Activated naive CD4-positive, alpha-beta T cell (primary cell): Measurements from ENCODE around the gene ZNF792.
"Not testable (repeated sequence)": the region's sequence is repeated elsewhere in the genome, so short reads cannot be mapped to it uniquely, and the experiment has no call there.

Experiments
- DNase-seq, 4 experiments: peaks; one replicate each; lab custom pipeline; 2025; lab: John Stamatoyannopoulos, UW

ZNF792 gene

GRCh38 chr19:34925278-34925855 is 38.7 kb downstream of the ZNF792 start:
- no peak for DNase-seq

DNA sequence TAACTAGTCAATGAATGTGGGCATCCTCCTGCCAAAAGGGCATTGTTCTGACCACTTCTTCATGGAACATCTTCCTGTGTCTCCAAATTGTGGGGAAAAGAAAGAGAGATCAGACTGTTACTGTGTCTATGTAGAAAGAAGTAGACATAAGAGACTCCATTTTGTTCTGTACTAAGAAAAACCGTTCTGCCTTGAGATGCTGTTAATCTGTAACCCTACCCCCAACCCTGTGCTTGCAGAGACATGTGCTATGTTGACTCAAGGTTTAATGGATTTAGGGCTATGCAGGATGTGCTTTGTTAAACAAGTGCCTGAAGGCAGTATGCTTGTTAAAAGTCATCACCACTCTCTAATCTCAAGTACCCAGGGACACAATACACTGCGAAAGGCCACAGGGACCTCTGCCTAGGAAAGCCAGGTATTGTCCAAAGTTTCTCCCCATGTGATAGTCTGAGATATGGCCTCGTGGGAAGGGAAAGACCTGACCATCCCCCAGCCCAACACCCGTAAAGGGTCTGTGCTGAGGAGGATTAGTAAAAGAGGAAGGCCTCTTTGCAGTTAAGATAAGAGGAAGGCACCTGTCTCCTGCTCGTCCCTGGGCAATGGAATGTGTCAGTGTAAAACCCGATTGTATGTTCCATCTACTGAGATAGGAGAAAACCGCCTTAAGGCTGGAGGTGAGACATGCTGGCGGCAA is 43.8 kb downstream of the ZNF792 start:
- not testable (repeated sequence) for DNase-seq

DNA sequence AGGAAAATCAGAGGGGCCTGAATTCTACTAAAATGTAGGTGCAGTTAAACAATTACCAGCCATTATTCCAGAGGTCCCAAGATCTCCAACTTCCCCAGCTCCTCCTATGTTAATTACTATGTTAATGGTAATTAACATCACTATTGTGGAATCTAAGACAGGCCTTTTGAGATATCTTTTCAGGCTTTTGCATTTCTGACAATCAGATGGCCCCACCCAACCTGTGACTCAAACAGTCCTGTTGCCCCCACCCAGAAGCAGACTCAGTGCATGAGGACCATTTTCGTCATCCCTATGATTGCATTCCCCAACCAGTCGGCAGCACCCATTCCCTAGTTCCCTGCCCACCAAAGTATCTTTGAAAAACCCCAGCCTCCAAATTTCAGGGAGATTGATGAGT is 45.8 kb downstream of the ZNF792 start:
- DNase-seq, result no peak

GRCh38 chr19:34917144-34917543 is 46.9 kb downstream of the ZNF792 start:
- not testable (repeated sequence) for DNase-seq

DNA sequence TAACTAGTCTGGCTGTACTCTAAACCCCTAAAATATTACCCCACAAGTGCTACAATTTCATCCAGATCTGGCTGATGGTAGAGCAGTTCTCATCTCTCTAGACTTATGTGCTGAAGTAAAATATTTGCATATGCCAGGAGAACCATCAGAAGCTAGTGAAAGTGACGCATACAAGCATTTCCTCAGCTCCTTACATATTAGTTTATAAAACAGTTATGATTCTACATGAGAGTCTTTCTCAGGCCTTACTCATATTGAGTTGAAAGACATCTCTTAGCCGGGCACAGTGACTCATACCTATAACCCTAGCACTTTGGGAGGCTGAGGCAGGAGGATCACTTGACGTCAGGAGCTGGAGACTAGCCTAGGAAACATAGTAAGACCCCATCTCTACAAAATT is 53.3 kb downstream of the ZNF792 start:
- no peak for DNase-seq
